ENCODE measurements around the gene GPR33.

The GPR33 gene

GRCh38 chr14:31484754-31485153 is 3.1 kb downstream of the GPR33 start:
- no peak for DNase-seq (ENCODE audit: low spot score)
- Histone ChIP-seq H3K4me3 (no peak overlapping the region), H3K27ac (no peak overlapping the region)
- no peak for TF ChIP-seq CTCF (IDR thresholded peaks at IDR 0.05)

- no peak overlapping the region for H3K4me3 ChIP-seq
- no peak for TF ChIP-seq CTCF (IDR thresholded peaks at IDR 0.05)
- no peak overlapping the region for H3K27ac ChIP-seq
- no peak for DNase-seq (ENCODE audit: low spot score)
Measured at GRCh38 chr14:31480156-31480555, 7.7 kb downstream of the GPR33 start.

- Histone ChIP-seq H3K4me3 (no peak overlapping the region), H3K27ac (no peak overlapping the region)
- no peak for DNase-seq (ENCODE audit: low spot score)
- TF ChIP-seq CTCF (IDR thresholded peaks at IDR 0.05), result no peak
Measured at GRCh38 chr14:31479027-31479426, 8.8 kb downstream of the GPR33 start.

- no peak for TF ChIP-seq CTCF (IDR thresholded peaks at IDR 0.05)
- no peak overlapping the region for H3K4me3 ChIP-seq
- no peak for DNase-seq (ENCODE audit: low spot score)
- H3K27ac ChIP-seq, result peak overlapping the region; percentile 43 to 61
Measured at GRCh38 chr14:31477248-31477647, 10.6 kb downstream of the GPR33 start.

- Histone ChIP-seq H3K27ac (peak overlapping the region; percentile 43 to 61), H3K4me3 (no peak overlapping the region)
- DNase-seq (ENCODE audit: low spot score), result no peak
- no peak for TF ChIP-seq CTCF (IDR thresholded peaks at IDR 0.05)
Measured at GRCh38 chr14:31476131-31476866, 11.5 kb downstream of the GPR33 start.

GRCh38 chr14:31466554-31466953 is 21.3 kb downstream of the GPR33 start:
- no peak for DNase-seq (ENCODE audit: low spot score)

More at GRCh38 chr14:31466554-31466953, 21.3 kb downstream of the GPR33 start:
- no peak for TF ChIP-seq CTCF (IDR thresholded peaks at IDR 0.05)
- Histone ChIP-seq H3K4me3 (no peak overlapping the region), H3K27ac (no peak overlapping the region)

All from coronary artery (tissue), 2 donors.